ENCODE data around the gene CELSR2. TPM values are rescaled to one million over a fixed set of nuclear protein-coding genes. Genes with fewer than 3 reads are reported as not detected.
A peak's percentile ranks its signal among the peaks of the same experiment; 100 is the strongest.

CELSR2 gene, protein sequence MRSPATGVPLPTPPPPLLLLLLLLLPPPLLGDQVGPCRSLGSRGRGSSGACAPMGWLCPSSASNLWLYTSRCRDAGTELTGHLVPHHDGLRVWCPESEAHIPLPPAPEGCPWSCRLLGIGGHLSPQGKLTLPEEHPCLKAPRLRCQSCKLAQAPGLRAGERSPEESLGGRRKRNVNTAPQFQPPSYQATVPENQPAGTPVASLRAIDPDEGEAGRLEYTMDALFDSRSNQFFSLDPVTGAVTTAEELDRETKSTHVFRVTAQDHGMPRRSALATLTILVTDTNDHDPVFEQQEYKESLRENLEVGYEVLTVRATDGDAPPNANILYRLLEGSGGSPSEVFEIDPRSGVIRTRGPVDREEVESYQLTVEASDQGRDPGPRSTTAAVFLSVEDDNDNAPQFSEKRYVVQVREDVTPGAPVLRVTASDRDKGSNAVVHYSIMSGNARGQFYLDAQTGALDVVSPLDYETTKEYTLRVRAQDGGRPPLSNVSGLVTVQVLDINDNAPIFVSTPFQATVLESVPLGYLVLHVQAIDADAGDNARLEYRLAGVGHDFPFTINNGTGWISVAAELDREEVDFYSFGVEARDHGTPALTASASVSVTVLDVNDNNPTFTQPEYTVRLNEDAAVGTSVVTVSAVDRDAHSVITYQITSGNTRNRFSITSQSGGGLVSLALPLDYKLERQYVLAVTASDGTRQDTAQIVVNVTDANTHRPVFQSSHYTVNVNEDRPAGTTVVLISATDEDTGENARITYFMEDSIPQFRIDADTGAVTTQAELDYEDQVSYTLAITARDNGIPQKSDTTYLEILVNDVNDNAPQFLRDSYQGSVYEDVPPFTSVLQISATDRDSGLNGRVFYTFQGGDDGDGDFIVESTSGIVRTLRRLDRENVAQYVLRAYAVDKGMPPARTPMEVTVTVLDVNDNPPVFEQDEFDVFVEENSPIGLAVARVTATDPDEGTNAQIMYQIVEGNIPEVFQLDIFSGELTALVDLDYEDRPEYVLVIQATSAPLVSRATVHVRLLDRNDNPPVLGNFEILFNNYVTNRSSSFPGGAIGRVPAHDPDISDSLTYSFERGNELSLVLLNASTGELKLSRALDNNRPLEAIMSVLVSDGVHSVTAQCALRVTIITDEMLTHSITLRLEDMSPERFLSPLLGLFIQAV (N-terminal part only)
- 1.4 TPM for total RNA-seq

DNA sequence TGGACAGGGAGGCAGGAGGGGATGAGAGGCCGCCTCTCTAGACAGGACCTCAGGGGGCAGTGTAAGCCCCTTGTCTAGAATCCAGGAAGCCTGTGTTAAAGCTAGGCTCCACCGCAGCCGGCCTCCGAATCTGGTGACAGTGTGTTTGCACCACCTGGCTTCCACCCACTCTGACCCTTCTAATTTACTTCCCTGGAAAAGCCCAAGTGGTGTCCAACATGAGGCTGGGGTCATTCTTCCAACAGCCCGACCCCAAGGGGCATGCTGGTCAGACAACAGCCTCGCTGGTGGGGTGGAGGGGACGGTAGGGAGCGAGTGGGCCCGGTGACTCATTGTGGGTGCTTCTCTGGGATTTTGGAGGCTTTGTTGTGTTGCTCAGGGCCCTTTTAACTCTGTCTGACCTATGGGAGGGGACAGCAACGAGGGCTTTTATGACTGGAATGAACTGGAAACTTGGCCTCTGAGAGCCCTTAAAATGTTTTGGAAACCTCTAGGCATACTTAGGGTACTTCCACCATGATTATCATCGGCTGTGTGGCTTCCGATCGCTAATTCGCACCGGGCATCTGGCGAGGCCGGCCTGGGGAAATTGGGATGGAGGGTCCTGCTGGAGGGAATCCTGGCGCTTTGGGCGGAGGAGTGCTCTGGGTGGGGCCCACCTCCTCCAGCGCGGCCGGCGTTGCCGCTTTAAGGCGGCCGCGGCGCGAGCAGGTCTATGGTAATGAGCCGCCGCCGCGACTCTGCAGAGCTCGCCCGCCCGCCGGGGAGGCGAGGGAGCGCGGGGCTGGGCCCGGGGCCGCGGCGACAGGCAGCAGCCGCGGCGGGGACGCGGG is at the start of gene CELSR2:
CELSR2 (plus strand) TSS at position 743 of the 833 bp plus-strand sequence. CDS start 541 bp downstream, outside the sequence.
- Histone ChIP-seq H3K4me3 (ENCODE audit: low read length) (peak within 1 kb of the TSS; percentile 38), H3K9me3 (ENCODE audit: low read depth, low read length) (no peaks in the 10 kb centered on the region), H3K4me1 (ENCODE audit: insufficient read depth, low read length) (peaks cover 12% of the 10 kb centered on the region), H3K27me3 (ENCODE audit: insufficient read depth, low read length) (peaks cover 10% of the 10 kb centered on the region)

DNA sequence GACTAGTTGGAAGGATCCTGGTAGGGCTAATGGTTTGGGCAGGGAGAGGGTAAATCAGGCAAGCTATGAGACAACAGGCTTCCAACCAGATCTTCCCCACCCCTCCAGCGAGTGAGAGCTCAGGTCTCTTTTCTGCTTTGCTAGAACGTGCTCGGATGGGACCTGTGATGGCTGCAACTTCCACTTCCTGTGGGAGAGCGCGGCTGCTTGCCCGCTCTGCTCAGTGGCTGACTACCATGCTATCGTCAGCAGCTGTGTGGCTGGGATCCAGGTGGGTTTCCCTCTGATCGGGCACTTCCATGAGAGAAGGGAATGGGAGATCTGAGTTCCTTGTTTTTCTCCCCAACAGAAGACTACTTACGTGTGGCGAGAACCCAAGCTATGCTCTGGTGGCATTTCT is 49.6 kb upstream of the CELSR2 start:
- Histone ChIP-seq H3K9me3 (ENCODE audit: low read depth, low read length) (no peaks in the 10 kb centered on the region), H3K27me3 (ENCODE audit: insufficient read depth, low read length) (no peaks in the 10 kb centered on the region), H3K4me1 (ENCODE audit: insufficient read depth, low read length) (peaks cover 10% of the 10 kb centered on the region), H3K4me3 (ENCODE audit: low read length) (no peak overlapping the region)

DNA sequence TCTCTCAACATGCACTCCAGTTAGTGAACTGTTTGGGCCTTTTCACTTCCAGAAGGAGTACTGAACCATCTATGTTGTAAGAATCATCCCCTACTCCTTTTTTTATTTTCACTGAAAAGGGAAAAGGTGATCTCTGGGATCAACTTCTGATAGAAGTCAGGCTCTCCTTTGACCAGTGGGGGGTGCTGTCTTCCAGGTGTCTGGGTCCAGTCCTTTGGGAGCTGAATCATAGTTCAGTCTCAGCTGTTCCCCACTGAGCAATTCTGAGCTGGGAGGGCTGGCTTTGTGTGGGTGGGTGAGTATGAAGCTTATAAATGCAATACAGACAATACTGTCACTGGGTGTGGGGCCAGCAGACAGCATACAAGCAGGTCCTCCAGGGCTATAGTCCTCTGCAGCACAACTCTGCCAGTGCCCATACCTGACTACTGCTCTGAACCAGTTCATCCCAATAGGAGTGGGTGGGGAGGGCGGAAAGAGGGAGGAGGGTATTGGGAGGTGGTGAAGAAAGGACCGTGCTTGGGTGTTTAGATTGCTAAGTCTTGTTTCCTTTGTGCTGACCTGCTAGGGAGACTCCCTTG is 48.1 kb upstream of the CELSR2 start:
- Histone ChIP-seq H3K4me1 (ENCODE audit: insufficient read depth, low read length) (peaks cover 10% of the 10 kb centered on the region), H3K9me3 (ENCODE audit: low read depth, low read length) (no peaks in the 10 kb centered on the region), H3K27me3 (ENCODE audit: insufficient read depth, low read length) (no peaks in the 10 kb centered on the region), H3K4me3 (ENCODE audit: low read length) (no peak overlapping the region)

DNA sequence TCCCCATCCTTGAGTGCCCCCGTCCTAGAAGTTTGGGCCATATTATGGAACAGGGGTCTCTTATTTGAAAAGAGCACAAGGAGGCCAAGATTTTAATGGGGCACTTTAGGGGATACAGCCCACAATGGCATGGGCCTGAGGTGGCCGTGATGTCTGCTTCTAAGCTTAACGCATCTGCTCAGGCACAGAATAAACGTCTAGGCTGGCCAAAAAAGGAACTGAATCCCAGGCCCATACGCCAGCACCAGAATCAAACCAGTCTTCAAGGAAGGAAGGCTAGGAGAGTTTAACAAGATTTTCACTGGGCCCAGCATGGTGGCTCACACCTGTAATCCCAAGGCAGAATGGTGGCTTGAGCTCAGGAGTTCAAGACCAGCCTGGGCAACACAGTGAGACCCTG is 44.9 kb upstream of the CELSR2 start:
- peaks cover 5% of the 10 kb centered on the region for H3K4me1 ChIP-seq (ENCODE audit: insufficient read depth, low read length)

DNA sequence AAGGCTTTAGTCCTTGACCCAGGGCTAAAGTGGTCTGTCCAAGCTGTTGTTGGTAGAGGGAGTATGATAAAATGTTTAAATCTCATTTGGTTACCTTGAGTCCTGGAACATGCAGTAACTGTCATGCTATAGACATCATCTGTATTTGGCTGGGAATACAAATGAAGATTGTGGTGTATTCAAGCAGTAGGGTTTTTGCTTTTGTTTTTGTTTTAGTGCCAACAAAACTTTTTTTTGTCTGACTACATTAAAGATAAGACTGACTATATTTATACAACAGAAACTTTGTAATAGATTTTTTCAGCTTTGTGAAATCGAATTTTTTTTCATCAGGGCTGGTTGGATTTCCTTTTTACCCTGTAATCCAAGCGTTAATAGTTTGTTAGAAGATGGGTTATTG is 43.0 kb upstream of the CELSR2 start:
- H3K27me3 ChIP-seq (ENCODE audit: insufficient read depth, low read length): no peaks in the 10 kb centered on the region
- no peaks in the 10 kb centered on the region for H3K4me1 ChIP-seq (ENCODE audit: insufficient read depth, low read length)
- H3K4me3 ChIP-seq (ENCODE audit: low read length): no peak overlapping the region
- H3K9me3 ChIP-seq (ENCODE audit: low read depth, low read length): no peaks in the 10 kb centered on the region

More for the DNA sequence above, 44.9 kb upstream of the CELSR2 start:
- H3K27me3 ChIP-seq (ENCODE audit: insufficient read depth, low read length): no peaks in the 10 kb centered on the region
- no peak overlapping the region for H3K4me3 ChIP-seq (ENCODE audit: low read length)
- H3K9me3 ChIP-seq (ENCODE audit: low read depth, low read length): no peaks in the 10 kb centered on the region

DNA sequence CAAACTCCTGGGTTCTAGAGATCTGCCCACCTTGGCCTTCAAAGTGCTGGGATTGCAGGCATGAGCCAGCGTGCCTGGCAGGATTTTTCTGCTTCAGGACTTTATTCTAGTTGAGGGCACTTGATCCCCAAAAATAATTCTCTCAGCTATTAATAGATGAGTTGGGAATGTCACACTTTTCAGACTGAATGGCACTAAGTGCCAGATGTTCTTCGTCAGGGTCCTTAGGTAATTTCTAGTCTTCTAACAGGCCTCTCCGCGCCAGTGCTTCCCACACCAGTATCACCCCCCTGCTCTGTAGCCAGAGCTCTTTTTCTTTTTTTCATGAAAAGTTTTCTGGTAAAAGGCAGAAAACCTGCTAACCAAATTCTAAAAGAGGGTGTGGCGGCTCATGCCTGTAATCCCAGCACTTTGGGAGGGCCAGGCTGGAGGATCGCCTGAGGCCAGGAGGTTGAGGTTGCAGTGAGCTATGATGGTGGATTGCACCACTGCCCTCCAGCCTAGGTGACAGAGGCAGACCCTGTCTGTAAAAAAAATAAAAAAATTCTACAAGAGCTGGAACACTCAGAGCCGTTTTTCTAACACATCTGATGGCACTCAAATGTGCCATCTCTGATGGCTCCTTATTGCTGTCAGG is 41.8 kb upstream of the CELSR2 start:
- Histone ChIP-seq H3K9me3 (ENCODE audit: low read depth, low read length) (no peaks in the 10 kb centered on the region), H3K4me1 (ENCODE audit: insufficient read depth, low read length) (no peaks in the 10 kb centered on the region), H3K27me3 (ENCODE audit: insufficient read depth, low read length) (no peaks in the 10 kb centered on the region), H3K4me3 (ENCODE audit: low read length) (no peak overlapping the region)

DNA sequence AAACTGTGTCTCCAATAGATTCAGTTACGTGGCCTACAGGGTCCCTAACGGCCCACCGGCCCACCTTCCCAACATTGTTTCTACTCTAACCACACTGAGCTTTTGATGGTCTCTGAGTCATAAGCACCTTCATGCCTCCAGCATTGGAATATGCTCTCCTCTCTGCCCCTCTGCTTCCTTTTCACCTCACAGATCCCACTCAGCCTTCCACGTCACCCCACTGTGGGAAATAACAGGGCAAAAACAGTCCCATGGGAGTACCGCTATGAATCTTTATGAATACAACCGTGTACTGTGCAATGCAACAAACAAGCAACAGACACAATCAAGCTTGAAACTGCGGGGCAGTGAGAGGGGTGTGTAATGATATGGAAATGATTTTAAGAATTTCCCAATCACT is 40.9 kb upstream of the CELSR2 start:
- H3K27me3 ChIP-seq (ENCODE audit: insufficient read depth, low read length): no peaks in the 10 kb centered on the region
- H3K4me1 ChIP-seq (ENCODE audit: insufficient read depth, low read length): peaks cover 2% of the 10 kb centered on the region
- no peaks in the 10 kb centered on the region for H3K9me3 ChIP-seq (ENCODE audit: low read depth, low read length)
- H3K4me3 ChIP-seq (ENCODE audit: low read length): no peak overlapping the region

DNA sequence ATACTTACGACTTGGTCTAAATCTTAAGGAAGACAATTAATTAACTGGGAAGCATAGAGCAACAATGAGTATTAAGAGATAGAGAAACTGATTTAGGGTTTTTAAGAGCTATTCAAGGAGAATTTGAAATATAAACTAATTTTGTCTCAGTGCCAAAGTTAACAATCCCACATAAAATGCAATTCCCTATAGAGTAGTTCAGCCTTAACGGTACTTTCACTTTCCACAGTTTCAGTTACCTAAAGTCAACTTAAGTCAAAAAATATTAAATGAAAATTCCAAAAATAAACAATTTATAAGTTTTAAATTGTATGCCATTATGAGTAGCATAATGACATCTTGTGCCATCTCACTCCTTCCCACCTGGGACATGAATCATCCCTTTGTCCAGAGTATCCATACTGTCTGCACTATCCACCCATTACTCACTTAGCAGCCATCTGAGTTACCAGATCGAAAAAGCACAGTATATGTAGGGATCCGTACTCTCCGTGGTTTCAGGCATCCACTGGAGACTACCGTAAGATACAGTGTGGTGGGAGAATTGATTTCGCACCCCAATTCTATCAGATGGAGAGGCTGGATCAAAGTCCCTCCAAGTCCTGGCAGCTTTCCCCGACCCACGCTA is 40.4 kb upstream of the CELSR2 start:
- Histone ChIP-seq H3K4me3 (ENCODE audit: low read length) (no peak overlapping the region), H3K4me1 (ENCODE audit: insufficient read depth, low read length) (peaks cover 4% of the 10 kb centered on the region), H3K9me3 (ENCODE audit: low read depth, low read length) (no peaks in the 10 kb centered on the region), H3K27me3 (ENCODE audit: insufficient read depth, low read length) (no peaks in the 10 kb centered on the region)

DNA sequence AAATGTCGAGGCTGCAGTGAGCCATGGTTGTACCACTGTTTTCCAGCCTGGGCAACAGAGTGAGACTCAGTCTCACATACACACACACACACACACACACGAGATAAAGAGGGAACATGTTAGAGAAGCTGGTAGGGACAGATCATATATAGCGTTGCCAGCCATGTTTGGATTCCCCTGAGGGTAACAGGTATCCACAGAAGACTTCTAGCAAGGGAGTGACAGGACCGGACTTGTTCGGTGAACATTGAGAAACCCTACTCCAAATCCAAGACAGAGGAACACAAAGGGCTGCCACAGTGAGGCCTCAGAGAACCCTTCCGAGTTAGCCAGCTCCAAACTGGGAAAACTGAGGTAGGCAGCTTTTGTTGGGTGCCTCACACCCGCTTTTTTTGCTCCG is 39.3 kb upstream of the CELSR2 start:
- H3K9me3 ChIP-seq (ENCODE audit: low read depth, low read length): no peaks in the 10 kb centered on the region
- no peak overlapping the region for H3K4me3 ChIP-seq (ENCODE audit: low read length)
- no peaks in the 10 kb centered on the region for H3K27me3 ChIP-seq (ENCODE audit: insufficient read depth, low read length)
- H3K4me1 ChIP-seq (ENCODE audit: insufficient read depth, low read length): peaks cover 11% of the 10 kb centered on the region

DNA sequence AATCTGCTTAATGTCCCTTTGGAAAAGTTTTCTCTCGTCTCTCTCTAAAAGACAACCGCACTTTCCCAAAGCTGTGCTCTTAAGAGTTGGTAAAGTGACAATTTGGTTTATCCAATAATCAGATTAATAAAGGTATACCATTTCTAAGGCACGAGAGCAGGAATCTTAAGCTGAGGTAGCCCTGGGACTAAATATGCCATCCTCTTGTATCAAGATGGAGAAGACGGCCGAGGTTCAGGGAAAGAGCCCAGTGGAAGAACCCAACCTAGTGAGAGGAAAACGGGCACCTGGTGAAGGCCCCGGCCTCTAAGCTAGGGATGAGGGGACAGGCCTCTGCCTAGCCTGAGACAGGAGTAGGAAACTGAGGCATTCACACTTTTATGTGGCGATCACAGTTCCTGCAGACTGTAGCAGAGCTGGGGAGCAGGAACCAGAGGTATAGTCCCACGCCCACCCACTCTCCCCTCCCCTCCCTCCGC is 36.0 kb upstream of the CELSR2 start:
- peak overlapping the region; percentile 99 for H3K4me3 ChIP-seq (ENCODE audit: low read length)

DNA sequence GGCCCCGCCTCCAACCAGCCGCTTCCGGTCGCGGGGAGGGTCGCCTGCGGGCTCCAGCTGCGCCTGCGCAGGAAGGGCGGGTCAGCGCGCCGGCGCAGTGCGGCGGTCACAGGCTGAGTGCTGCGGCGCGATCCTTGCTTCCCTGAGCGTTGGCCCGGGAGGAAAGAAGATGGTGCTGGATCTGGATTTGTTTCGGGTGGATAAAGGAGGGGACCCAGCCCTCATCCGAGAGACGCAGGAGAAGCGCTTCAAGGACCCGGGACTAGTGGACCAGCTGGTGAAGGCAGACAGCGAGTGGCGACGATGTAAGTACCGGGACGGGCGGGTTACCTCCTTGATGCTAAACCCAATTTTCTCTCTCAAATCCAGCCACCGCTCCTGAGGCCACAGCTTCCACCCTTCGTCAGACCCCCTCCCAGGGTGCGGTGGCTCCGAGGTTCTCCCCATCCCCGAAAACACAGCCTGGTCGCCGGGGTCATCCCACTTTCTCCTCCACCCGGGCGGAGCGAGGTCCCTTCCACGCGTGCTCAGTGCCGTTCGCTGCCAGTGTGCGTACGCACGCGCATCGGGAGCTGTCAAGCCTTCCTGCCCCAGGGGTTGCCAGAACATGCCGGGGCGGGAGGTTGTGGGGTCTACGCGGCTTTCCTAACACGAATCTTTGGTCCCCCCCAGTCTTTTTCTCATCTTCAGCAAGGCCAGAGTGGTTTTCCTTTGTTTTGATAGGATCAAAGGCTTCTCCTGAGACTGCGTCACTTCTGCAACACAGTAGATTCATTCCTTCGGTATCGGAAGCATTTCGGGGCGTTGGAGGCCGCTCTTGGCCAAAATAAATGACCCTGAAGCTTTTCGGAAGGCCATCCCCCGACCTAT is 35.3 kb upstream of the CELSR2 start, which contains the start of gene SARS1:
SARS1 (plus strand) TSS at position 95 of the 870 bp plus-strand sequence; CDS start at position 170, 75 bp downstream.
- peak within 1 kb of the TSS; percentile 99 for H3K4me3 ChIP-seq (ENCODE audit: low read length)

More for the DNA sequence above, 36.0 kb upstream of the CELSR2 start:
- H3K4me1 ChIP-seq (ENCODE audit: insufficient read depth, low read length): peaks cover 31% of the 10 kb centered on the region
- no peaks in the 10 kb centered on the region for H3K9me3 ChIP-seq (ENCODE audit: low read depth, low read length)
- no peaks in the 10 kb centered on the region for H3K27me3 ChIP-seq (ENCODE audit: insufficient read depth, low read length)

More for the DNA sequence above, 35.3 kb upstream of the CELSR2 start, which contains the start of gene SARS1:
- Histone ChIP-seq H3K27me3 (ENCODE audit: insufficient read depth, low read length) (no peaks in the 10 kb centered on the region), H3K9me3 (ENCODE audit: low read depth, low read length) (no peaks in the 10 kb centered on the region), H3K4me1 (ENCODE audit: insufficient read depth, low read length) (peaks cover 31% of the 10 kb centered on the region)
